Measurements from ENCODE around the gene CFAP99. TPM values are rescaled to one million over a fixed set of nuclear protein-coding genes. Genes with fewer than 3 reads are reported as not detected.

The CFAP99 gene
- total and polyA plus RNA-seq, 9 of the 15 experiments (the other 6 are each of a cell fraction or from before 2014, with no cell fraction given): 0.07 to 0.18 (median 0.09) TPM; not detected in 6

- Histone ChIP-seq H3K79me2 (ENCODE audit: control insufficient read depth, insufficient read depth, low read length) (peaks cover 15% of the 10 kb centered on the region), H3K27me3 (ENCODE audit: control insufficient read depth in 2 of 2, insufficient read depth in 2 of 2, low read length in 2 of 2) (no peaks in the 10 kb centered on the region; a peak in 1 of 5 replicates), H4K20me1 (replicated peaks; ENCODE audit: control insufficient read depth, insufficient read depth, low read length) (no peaks in the 10 kb centered on the region), H3K4me3 (no peak overlapping the region), H3K9me1 (ENCODE audit: control insufficient read depth, insufficient read depth, low read length) (no peaks in the 10 kb centered on the region), H3K9me3 (replicated peaks; ENCODE audit: control insufficient read depth, insufficient read depth, low read depth, low read length) (no peaks in the 10 kb centered on the region), H3K4me2 (ENCODE audit: insufficient read depth, low read length) (no peak overlapping the region), H3K9ac (ENCODE audit: insufficient read depth in 1 of 2, low read depth in 2 of 2, low read length in 2 of 2) (no peak overlapping the region), H2AFZ (ENCODE audit: low read depth, low read length) (no peak overlapping the region), H3K4me1 (replicated peaks in 1 of 2; ENCODE audit: control insufficient read depth in 2 of 2, insufficient read depth in 2 of 2, low read length in 2 of 2) (peaks cover 13 to 57% of the 10 kb centered on the region in 2 experiments), H3K27ac (ENCODE audit: extremely low read depth, low read depth, low read length) (no peak overlapping the region), H3K36me3 (ENCODE audit: control insufficient read depth, insufficient read depth, low read length) (no peaks in the 10 kb centered on the region)
- no peak for TF ChIP-seq STAT6 (CRISPR knock-in tag; IDR thresholded peaks at IDR 0.05)
- no peak for TF ChIP-seq FOXM1 (IDR thresholded peaks at IDR 0.05; ENCODE audit: low read depth)
- TF ChIP-seq FOXM1 (CRISPR knock-in tag; IDR thresholded peaks at IDR 0.05; ENCODE audit: low read depth): no peak
- TF ChIP-seq MCM3 (IDR thresholded peaks at IDR 0.05): no peak
- ATAC-seq (no peak), DNase-seq (ENCODE audit: extremely low read depth in 1 of 4, low spot score in 3 of 4) (no peak), FAIRE-seq (no peak)
- POLR2A ChIA-PET: interaction anchor here (0.6 to 0.7 kb wide), 2 partner anchors 11 to 15 kb away, joined by 3 to 4 read pairs; no protein-coding TSS in a partner anchor
- intact Hi-C loops (cut with micrococcal nuclease): loop anchor here (2.0 kb wide), 1 partner anchor 57 kb away; no protein-coding TSS in a partner anchor
- in situ Hi-C loops (cut with MboI): no loop called here
- 33% methylated on average over 6 of the region's 6 CpGs for WGBS (ENCODE audit: insufficient coverage, low coverage, missing lambda C conversion rate)
- no TSS peak for BruUV-seq (replicated peaks)
- CTCF ChIA-PET (ENCODE audit: low intra/inter-chr PET ratio): no interaction called here
These were observed 3.2 kb downstream of the CFAP99 start for GRCh38 chr4:2421928-2422327.

All from K562 (cell line).